Measurements from ENCODE around the gene PEMT.
"Not testable (repeated sequence)": the region's sequence is repeated elsewhere in the genome, so short reads cannot be mapped to it uniquely, and the experiment has no call there.

The PEMT gene

GRCh38 chr17:17498606-17499301, 92.8 kb downstream of the PEMT start:
- peak; percentile 1 for DNase-seq

GRCh38 chr17:17497845-17498520, 93.5 kb downstream of the PEMT start:
- no peak for DNase-seq

- DNase-seq = no peak
These were observed 94.3 kb downstream of the PEMT start for GRCh38 chr17:17497065-17497844.

GRCh38 chr17:17496189-17497064, 95.1 kb downstream of the PEMT start, which contains the start of gene RASD1:
Gene RASD1, minus strand, starts transcription at chr17:17496395. Its CDS starts 214 bp downstream, at chr17:17496181.
- DNase-seq = peak; percentile 96

GRCh38 chr17:17495536-17496188, 95.8 kb downstream of the PEMT start:
- no peak for DNase-seq

- DNase-seq = peak; percentile 91
These were observed 96.5 kb downstream of the PEMT start for GRCh38 chr17:17494870-17495535.

GRCh38 chr17:17494499-17494869, 97.0 kb downstream of the PEMT start:
- peak; percentile 59 for DNase-seq

- DNase-seq = no peak
These were observed 97.5 kb downstream of the PEMT start for GRCh38 chr17:17493986-17494466.

- no peak for DNase-seq
These were observed 98.1 kb downstream of the PEMT start for GRCh38 chr17:17493249-17493985.

- no peak for DNase-seq
These were observed 98.9 kb downstream of the PEMT start for GRCh38 chr17:17492571-17492970.

- no peak for DNase-seq
These were observed 99.4 kb downstream of the PEMT start for GRCh38 chr17:17492085-17492484.

GRCh38 chr17:17491546-17491988, 99.9 kb downstream of the PEMT start:
- peak; percentile 51 for DNase-seq

GRCh38 chr17:17491031-17491471, 100.5 kb downstream of the PEMT start:
- peak; percentile 48 for DNase-seq

GRCh38 chr17:17487998-17488397, 103.5 kb downstream of the PEMT start:
- DNase-seq = no peak

GRCh38 chr17:17486416-17486815, 105.1 kb downstream of the PEMT start:
- DNase-seq = not testable (repeated sequence)

- DNase-seq = no peak
These were observed 106.1 kb downstream of the PEMT start for GRCh38 chr17:17485420-17485819.

- DNase-seq = no peak
These were observed 107.0 kb downstream of the PEMT start for GRCh38 chr17:17484451-17484899.

- no peak for DNase-seq
These were observed 109.6 kb downstream of the PEMT start for GRCh38 chr17:17481860-17482259.

- DNase-seq = no peak
These were observed 110.8 kb downstream of the PEMT start for GRCh38 chr17:17480593-17481148.

- no peak for DNase-seq
These were observed 112.3 kb downstream of the PEMT start for GRCh38 chr17:17479209-17479608.

All from retina (tissue), 1 donor.